Measurements from ENCODE around the gene TFEB. TPM values are rescaled to one million over a fixed set of nuclear protein-coding genes. Genes with fewer than 3 reads are reported as not detected.
A peak's percentile ranks its signal among the peaks of the same experiment; 100 is the strongest.

TFEB gene
- total RNA-seq, 2 donors from 2014 or later, result 33.3 to 34.6 TPM

DNA sequence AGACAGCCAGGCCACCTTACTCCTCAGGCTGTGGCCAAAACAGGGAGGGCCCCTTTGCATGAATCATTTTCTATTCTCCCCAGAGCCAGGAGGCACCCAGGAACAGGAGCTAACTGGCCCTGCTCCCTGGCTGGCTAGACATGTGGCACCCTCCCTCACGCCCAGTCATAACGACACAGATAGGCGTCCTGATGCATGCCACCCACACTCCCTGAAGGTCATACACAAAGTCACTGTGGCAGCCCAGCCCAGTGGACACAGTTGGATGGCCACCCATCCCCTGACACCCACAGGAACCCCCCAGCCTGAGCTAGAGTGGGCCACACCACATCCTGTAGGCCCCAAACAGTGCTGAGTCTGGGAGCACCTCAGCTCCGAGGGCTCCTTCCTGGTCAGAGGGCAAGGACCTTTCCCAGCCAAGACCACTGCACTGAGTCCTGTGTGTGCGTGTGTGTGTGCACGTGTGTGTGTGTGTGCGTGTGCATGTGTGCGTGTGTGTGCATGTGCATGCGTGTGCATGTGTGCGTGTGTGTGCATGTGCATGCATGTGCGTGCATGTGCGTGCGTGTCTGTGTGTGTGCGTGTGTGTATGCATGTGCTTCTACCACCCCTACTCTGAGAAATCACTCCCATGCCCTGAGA lies 21.6 kb downstream of the TFEB start:
- DNase-seq (no peak), ATAC-seq (peak; percentile 20 to 25)
- intact Hi-C loops (cut with DNase I), result no loop called here

DNA sequence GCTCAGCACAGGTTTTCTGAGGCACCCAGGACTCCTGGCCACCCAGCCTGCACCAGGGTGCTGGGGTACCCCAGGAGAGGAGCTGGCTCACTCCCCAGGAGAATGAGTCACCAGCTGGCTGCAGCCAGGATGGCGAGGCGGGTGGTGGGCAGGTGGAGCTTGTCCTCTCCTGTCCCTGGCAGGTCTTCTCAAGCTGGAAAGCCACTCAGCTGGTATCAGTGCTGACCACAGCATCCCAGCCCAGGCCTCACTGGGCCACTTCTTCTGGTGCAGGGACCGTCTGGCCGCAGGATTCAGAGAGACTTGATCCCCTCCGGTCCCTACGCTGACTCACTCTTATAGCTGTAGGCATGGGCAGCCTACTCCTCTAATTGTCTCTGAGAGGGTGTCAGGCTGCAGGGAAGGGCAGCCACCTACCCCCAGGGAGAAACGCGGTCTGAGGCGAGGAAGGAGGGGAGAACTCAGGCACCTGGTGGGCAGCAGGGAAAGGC lies 22.2 kb downstream of the TFEB start:
- intact Hi-C loops (cut with DNase I), result no loop called here
- DNase-seq (no peak), ATAC-seq (peak; percentile 66 to 75)

DNA sequence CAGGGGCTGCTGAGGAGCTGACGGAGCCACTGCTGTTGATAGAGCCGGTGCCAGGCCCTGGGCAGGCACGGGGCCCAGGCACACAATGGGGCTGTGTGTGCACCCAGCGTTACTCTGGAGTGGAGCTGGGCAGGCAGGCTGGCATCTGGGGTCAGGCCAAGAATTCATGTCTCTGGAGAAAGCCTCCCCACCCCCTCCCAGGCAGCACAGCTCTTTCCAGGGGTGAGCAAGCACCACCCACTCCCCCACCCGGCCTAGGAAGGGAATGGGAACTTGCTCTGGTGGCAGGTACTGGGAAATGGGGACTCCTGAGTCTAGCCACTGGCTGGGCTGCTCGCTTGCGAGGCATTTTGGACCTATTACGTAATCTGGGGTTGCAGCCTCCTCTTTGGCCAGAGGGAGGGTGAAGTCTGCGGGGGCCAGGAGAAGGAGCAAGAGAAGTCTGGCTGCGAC lies 22.7 kb downstream of the TFEB start:
- intact Hi-C loops (cut with DNase I), result no loop called here

DNA sequence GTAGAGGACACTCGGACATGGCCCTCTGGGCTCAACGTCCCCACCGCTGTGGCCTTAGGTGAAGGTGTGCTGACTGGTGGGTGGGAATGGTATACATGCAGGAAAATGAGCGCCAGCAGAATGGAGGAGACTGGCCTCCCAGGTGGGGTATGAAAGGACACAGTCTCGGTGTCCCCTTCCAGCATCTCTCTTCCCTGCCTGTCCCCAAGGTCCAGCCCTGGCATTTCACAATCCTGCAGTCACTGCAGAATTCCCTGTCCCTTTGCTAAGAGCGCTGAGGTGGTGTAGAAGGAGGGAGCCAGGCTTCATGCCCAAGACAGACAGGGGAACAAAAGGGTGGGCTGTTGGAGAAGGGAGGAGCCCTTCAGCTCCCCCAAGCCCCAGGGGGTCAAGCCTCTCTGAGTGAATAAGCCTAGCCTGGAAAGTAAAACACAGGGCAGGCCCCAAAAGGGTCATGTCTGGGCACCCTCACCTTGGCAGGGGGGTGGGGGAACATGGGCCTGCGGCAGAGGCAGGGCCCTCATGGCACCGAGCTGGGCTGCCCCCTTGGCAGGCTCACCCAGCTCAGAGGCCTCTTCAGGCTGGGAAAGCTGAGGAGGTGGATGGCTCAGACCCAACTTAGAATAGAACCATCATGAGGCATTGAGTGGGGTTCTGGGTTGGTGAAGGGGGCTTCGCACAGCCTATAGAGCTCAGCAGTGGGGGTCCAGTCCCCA lies 23.9 kb downstream of the TFEB start:
- intact Hi-C loops (cut with DNase I), result no loop called here
- no peak for ATAC-seq
- DNase-seq, result no peak

More for the DNA sequence above, 22.7 kb downstream of the TFEB start:
- ATAC-seq, result peak; percentile 69 to 72
- peak; percentile 52 for DNase-seq

DNA sequence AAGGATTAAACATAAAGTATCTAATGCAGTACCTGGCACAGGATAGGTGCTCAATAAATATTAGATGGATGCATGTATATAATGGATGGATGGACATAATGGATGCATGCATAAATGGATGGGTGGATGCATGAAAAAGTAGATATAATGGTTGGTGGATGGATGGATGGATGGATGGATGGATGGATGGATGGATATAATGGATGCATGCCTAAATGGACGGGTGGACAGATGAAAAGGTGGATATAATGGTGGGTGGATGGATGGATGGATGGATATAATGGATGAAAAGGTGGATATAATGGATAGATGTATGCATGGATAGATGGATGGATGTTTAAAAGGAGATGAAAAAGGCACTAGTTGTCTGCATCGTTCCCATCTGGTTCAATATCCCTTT lies 26.0 kb downstream of the TFEB start:
- ATAC-seq, result no peak
- intact Hi-C loops (cut with DNase I), result loop anchor here in 1 of 2 donors (10.0 kb wide), 1 partner anchor 65 kb away; the partner anchor contains the start of gene FRS3
- DNase-seq, result no peak

DNA sequence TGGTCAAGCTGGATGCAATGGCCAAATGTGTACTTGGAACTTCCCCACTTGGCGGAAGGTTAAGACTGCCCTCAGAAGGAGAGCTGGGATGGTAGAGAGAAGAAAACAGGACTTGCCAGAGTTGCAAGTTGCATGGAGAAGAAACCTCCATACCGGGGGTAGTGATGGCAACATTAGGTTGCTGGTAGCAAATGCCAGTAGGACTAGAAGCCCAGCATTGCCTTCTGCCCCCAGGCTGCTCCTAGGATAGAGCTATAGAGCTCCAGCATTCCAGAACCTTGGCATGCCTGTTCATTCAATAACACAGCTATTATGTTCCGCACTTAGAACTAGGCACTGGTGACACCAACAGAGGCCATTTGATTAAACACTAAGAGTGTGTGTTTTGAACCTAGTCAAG lies 26.6 kb downstream of the TFEB start:
- intact Hi-C loops (cut with DNase I), result loop anchor here in 1 of 2 donors (10.0 kb wide), 1 partner anchor 66 kb away; the partner anchor contains the start of gene FRS3
- no peak for DNase-seq
- ATAC-seq, result no peak

DNA sequence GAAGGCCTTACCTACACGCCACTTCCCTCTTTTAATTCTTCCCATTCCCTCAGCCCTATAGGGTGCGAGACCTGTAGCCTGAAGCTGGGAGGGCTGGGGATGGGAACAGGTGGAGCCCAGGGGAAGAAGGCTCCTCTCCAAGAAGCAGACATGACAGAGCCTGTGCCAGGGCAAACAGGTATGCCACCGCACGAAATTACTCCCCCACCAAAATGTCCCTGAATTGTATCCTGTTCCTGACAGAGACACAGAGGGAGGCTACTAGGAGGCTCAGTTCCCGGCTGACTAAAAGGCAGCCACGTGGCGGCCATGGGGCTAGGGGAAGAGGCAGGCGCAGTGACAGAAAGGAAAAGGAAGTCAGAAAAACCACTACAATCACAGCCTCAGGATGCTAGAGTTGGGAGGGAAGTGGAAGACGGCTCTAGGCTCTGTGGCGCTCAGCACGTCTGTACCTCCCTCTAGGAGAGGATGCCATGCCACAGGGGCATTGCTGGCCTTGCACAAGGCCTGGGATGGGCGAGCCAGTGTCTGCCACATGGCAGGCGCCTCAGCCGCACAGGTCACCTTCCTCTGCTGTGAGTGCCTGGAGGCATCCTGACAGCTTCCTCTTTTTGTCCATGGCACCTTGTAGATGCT lies 27.7 kb downstream of the TFEB start:
- ATAC-seq (no peak), DNase-seq (peak; percentile 54)
- intact Hi-C loops (cut with DNase I), result loop anchor here in 1 of 2 donors (10.0 kb wide), 1 partner anchor 67 kb away; the partner anchor contains the start of gene FRS3

DNA sequence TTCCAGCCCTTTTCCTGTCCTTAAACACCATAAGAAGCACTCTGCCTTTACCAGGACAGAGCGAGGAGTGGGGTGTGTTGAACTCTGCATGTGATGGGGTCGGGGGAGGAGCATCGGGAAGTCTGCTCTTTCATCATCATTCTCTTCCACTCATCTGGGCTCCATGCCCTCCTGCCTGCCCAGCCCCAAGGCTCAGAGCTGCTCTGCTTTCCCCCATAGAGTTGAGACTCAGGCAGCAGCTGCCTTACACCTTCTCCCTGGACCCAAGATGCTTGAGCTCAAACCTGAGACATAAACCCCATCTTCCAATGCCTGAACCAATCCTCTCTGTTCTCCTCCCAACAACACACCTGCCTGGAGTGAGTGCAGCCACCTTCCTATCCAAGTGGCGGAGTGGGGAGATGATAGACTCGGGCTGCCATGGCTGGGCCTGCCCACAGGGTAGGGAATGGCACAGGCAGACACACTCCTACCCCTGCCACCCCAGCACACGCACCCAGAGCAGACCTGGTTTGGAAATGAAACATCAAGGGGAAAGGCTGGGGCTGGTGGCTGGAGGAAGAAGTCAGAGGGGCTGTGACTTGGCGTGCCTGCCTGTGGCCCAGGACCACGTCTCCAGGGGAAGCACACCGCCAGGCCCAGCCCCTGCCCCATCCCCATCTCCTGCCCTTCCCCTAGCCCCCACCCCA lies 28.4 kb downstream of the TFEB start:
- DNase-seq (peak; percentile 60), ATAC-seq (peak; percentile 43 to 71)
- intact Hi-C loops (cut with DNase I), result loop anchor here in 1 of 2 donors (10.0 kb wide), 1 partner anchor 68 kb away; the partner anchor contains the start of gene FRS3

DNA sequence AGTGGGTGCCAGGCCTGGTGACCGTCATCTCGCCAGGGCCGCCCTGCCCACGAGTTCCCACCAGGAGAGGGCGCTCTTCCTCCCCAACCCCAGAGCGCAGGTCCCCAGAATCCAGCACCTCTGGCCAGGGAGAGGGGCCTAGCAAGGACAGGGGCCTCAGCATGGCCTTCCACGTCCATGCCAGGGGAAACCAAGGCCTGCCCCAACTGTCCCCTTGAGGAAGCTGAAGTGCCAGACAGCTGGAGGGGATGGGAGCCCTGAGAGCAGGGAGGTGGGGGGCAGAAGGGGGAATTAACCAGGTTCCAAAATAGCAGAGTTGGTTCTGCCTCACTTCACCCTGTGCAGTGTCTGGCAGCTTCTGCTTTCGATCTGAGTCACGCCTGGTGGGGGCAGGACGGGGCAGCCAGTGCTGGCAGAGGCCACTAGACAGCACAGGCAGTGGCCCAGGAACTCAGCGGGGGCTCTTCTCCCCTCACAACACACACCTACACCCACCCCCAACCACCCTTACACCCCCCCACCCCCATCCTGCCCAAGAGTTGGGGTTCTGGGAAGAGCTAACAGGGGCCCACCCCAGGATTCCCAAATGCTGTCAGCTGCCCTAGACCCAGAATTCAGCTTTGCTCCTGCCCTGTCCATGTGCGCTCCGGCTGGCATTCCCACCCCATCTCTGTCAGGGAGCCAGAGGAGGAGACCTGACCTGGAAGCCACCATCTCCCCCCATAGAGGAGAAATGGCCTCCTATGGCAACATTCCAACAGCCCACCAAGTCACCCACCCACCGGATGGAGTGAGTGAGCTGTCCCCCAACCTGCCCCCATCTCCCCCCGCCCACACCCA lies 29.2 kb downstream of the TFEB start:
- intact Hi-C loops (cut with DNase I), result loop anchor here in 1 of 2 donors (10.0 kb wide), 1 partner anchor 69 kb away; the partner anchor contains the start of gene FRS3
- DNase-seq (peak; percentile 85), ATAC-seq (peak; percentile 89 to 91)

DNA sequence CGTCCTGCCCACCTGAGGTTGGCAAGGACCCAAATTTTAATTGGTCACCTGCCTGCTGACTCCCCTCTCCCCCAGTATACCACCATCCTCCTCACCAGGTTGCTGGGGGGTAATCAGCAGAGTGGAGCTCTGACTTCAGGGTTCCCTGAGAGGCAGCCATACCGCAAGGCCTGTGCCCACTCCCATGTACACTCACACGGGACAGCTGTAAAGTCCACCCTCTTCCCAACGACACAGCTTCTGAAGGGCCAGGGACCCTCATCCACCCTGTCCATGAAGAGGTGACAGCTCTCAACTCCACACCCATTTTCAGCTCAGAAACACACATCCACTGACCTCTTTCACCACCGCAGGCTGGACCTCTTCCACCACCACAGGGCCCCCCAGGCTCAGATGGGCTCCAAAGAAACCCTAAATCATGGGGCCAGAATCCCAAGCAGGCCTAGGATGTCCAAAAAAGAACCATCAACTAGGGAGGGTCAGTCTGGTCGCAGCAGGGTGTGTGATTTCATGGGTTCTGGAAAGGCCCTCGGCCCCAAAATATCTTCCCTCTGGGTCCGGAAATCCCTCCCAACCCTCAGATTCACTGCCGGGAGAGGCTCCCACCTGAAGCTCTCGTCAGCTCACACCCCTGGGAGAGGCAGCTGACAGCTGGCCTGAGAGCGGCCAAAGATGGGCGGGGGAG lies 30.0 kb downstream of the TFEB start:
- intact Hi-C loops (cut with DNase I), result loop anchor here in 1 of 2 donors (10.0 kb wide), 1 partner anchor 69 kb away; the partner anchor contains the start of gene FRS3
- ATAC-seq (peak; percentile 82 to 90), DNase-seq (no peak)

DNA sequence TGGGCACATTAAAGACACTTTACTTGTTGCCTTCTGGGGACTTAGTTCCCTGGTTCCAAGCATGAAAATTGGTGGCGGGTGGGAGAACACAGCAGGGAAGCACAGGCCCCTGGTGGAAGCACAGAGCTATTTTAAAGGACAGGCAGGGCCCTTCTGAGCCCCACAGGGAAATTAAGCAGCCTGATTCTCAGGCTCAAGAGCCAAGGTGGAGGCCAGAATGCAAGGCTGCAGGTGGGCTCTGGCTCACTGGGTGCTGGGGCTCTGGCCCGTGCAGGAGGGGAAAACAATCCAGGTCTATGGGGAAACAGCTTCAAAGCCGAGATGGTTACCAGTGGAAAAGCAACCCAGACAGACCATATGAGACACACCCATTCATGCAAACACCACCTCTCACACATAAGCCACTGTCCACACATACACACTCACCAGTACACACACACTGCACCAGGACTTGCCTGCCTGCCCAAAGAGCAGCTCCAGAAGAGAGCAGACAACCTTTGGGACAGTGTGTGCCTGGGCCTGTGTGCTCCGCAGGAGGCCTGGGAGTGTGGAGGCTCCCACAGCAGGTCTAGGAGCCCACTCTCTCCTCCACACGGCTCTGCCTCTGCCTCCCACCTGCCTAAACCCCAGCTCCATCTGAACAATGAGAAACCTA lies 30.6 kb downstream of the TFEB start:
- DNase-seq (no peak), ATAC-seq (no peak)
- intact Hi-C loops (cut with DNase I), result loop anchor here in 1 of 2 donors (10.0 kb wide), 1 partner anchor 70 kb away; the partner anchor contains the start of gene FRS3

DNA sequence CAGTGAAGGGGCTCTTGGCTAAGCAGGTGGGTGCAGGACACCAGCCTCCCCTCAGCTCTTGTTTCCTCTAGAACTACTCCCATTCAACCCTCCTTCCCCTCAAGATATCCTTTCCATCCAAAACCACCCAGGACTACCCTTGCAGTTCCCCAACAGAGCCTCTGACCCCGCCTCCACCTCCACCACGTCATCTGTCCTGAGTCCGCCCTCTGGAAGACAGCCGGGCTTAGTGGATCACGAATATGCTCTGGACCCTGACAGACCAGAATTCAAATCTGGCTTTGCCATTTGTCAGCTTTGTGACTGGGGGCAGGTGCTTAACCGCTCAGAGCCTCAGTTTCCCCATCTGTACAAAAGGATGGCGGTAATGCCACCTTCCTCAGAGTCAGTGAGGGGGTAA lies 31.4 kb downstream of the TFEB start:
- intact Hi-C loops (cut with DNase I), result loop anchor here in 1 of 2 donors (10.0 kb wide), 1 partner anchor 71 kb away; the partner anchor contains the start of gene FRS3
- ATAC-seq, result no peak
- DNase-seq, result no peak

DNA sequence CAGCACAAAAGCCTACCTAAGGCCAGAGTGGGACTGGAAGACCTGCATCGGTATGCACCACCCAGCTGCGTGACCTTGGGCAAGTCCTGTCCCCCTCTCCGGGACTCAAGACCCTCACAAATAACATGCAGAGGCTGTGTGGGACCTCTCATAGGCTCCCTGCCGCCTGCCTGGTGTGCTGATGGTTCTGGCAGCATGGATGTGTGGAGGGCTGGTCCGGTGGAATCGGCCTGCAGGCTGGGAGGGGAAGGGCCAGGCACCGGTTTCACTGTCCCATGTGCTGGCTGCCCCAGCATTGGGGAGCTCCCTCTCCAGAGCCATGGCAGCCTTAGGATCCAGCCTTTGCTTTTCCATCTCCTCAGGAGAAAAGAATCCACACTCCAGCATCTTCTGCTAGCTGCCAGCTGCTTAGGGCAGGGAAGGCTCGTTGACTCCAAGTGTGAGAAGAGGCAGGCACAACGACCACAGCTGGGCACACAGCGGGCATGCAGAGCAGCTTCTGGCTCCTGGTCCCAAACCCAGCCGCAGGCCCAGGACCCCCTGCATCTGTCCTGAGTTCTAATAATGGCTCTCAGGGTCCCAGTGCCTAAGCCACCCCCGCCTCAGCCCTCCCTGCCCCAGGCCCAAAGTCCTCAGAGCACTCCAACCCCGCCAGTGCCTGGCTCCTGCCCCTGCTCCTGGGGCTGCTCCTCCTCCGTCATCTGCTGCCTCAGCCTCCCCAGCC lies 32.5 kb downstream of the TFEB start:
- DNase-seq, result no peak
- intact Hi-C loops (cut with DNase I), result loop anchor here in 1 of 2 donors (10.0 kb wide), 1 partner anchor 72 kb away; the partner anchor contains the start of gene FRS3
- no peak for ATAC-seq

DNA sequence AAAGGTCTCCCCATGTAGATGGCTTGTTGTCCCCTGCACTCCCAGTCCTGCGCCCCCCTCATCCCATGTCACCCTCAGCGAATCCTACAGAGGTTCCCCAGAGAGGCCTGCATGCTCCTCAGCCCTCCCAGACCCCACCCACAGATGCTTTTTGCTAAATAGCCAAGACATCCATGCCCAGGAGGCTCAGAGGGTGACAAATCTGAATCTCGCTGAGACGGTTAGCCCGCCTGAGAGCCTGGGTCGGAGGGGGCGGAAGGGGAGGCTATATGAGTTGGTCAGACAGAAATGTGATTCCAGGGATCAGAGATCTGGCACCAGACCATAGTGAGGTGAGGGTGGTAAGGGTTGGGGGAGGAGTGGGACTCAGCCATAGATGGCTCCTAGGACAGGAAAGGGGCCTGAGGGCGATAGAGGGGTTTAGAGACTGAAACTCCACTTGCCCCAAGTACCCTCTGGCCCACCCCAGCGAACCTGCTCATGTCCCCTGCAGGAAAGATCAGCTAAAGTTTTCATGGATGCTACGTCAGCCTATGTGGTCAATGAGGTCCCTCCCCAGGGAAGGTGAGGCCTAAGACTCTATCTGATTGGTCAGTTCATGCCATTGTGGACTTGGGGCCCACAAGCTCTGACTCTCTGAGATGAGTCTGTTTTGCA lies 33.2 kb downstream of the TFEB start:
- intact Hi-C loops (cut with DNase I), result loop anchor here in 1 of 2 donors (10.0 kb wide), 1 partner anchor 73 kb away; the partner anchor contains the start of gene FRS3
- DNase-seq (no peak), ATAC-seq (no peak)

All from left cardiac atrium (tissue), 4 donors.